IMR-90 (cell line): ENCODE data around the gene THRB. TPM values are rescaled to one million over a fixed set of nuclear protein-coding genes. Genes with fewer than 3 reads are reported as not detected.

Experiments used
- ATAC-seq: fragments of 200-7000 bp; cut with Tn5 transposase; 2 replicates; pipeline ENCODE4 v1.9.1; 2020; ENCODE audit warnings: low read depth, mild to moderate bottlenecking, moderate library complexity
- BruUV-seq: library from RNA; stranded (reverse); fragments of 400-500 nt; replicated peaks from 2 replicates; lab custom pipeline; 2021; lab: Mats Ljungman, UMichigan
- CTCF ChIA-PET: fragments of 300-600 bp; formaldehyde crosslinking; extraction: SDS; loops from one replicate; lab custom pipeline; 2021; ENCODE audit warnings: antibody characterized with exemption; lab: Yijun Ruan, JAX
- POLR2A ChIA-PET: fragments of 300-600 bp; sonication (Branson Sonifier 250); formaldehyde crosslinking; loops from one replicate; lab custom pipeline; 2022; ENCODE audit warnings: antibody characterized with exemption; ENCODE audit not compliant: unreplicated experiment; lab: Charles Lee
- DNase-seq: peaks from one replicate; pipeline ENCODE4 v3.0.0; 2013
- H2AFZ ChIP-seq: replicated peaks from 2 replicates; pipeline ENCODE3; 2013; ENCODE audit warnings: low read length, mild to moderate bottlenecking; ENCODE audit not compliant: poor library complexity
- H2AK5ac ChIP-seq: 2 replicates; pipeline ENCODE4 v1.6.1; 2013; ENCODE audit warnings: low read depth, low read length, inconsistent platforms
- H2AK9ac ChIP-seq: replicated peaks from 2 replicates; pipeline ENCODE3; 2013; ENCODE audit warnings: mild to moderate bottlenecking, low read depth, low read length, moderate library complexity; ENCODE audit not compliant: poor library complexity
- H2BK120ac ChIP-seq: 2 replicates; pipeline ENCODE4 v1.6.1; 2013; ENCODE audit warnings: low read depth, low read length, inconsistent platforms
- H2BK15ac ChIP-seq: 3 replicates; pipeline ENCODE4 v1.6.1; 2013; ENCODE audit warnings: low read depth, low read length, inconsistent platforms
- H2BK20ac ChIP-seq: 2 replicates; pipeline ENCODE4 v1.6.1; 2013; ENCODE audit warnings: low read depth, mild to moderate bottlenecking, inconsistent platforms, low read length, moderate library complexity
- H2BK5ac ChIP-seq: 2 replicates; pipeline ENCODE4 v1.6.1; 2013; ENCODE audit warnings: mild to moderate bottlenecking, low read depth, low read length, inconsistent platforms; ENCODE audit not compliant: poor library complexity, severe bottlenecking
- H3K14ac ChIP-seq: replicated peaks from 2 replicates; pipeline ENCODE4 v1.6.1; 2013; ENCODE audit warnings: low read depth, low read length, inconsistent platforms
- H3K18ac ChIP-seq: 2 replicates; pipeline ENCODE4 v1.6.1; 2013; ENCODE audit warnings: low read depth, low read length, control low read depth
- H3K23ac ChIP-seq: 2 replicates; pipeline ENCODE4 v1.6.1; 2013; ENCODE audit warnings: low read depth, low read length, inconsistent platforms
- H3K27ac ChIP-seq: 2 replicates; pipeline ENCODE4 v1.5.1; 2013; ENCODE audit warnings: mild to moderate bottlenecking, control low read depth, low read length; ENCODE audit not compliant: insufficient read depth
- H3K27me3 ChIP-seq: 2 replicates; pipeline ENCODE4 v1.6.1; 2013; ENCODE audit warnings: low read length; ENCODE audit not compliant: control insufficient read depth, insufficient read depth
- H3K36me3 ChIP-seq: 2 replicates; pipeline ENCODE4 v1.6.1; 2013; ENCODE audit warnings: low read length, mixed read lengths; ENCODE audit not compliant: control insufficient read depth, insufficient read depth
- H3K4ac ChIP-seq: 2 replicates; pipeline ENCODE4 v1.6.1; 2013; ENCODE audit warnings: low read depth, low read length, inconsistent platforms
- H3K4me1 ChIP-seq: 2 replicates; pipeline ENCODE4 v1.6.1; 2013; ENCODE audit warnings: low read length, mixed read lengths; ENCODE audit not compliant: control insufficient read depth, insufficient read depth
- H3K4me2 ChIP-seq: 2 replicates; pipeline ENCODE4 v1.6.1; 2013; ENCODE audit warnings: low read depth, mild to moderate bottlenecking, control low read depth, low read length, moderate library complexity
- H3K4me3 ChIP-seq: 2 replicates; pipeline ENCODE4 v1.5.1; 2013; ENCODE audit warnings: low read depth, mild to moderate bottlenecking, control low read depth, low read length, moderate library complexity; ENCODE audit not compliant: insufficient read depth
- H3K56ac ChIP-seq: 2 replicates; pipeline ENCODE4 v1.6.1; 2013; ENCODE audit warnings: low read length, inconsistent platforms; ENCODE audit not compliant: insufficient read depth; ENCODE audit errors: extremely low read depth
- H3K79me1 ChIP-seq, 2 experiments: 2 replicates each; pipeline ENCODE4 v1.6.1; 2013; ENCODE audit warnings: low read length in 2 of 2, inconsistent platforms in 1 of 2, low read depth in 1 of 2
- H3K9ac ChIP-seq: 2 replicates; pipeline ENCODE4 v1.6.1; 2013; ENCODE audit warnings: low read depth, low read length, control low read depth
- H3K9me1 ChIP-seq: 2 replicates; pipeline ENCODE4 v1.6.1; 2013; ENCODE audit warnings: low read length, inconsistent platforms; ENCODE audit not compliant: insufficient read depth
- H3K9me3 ChIP-seq: 2 replicates; pipeline ENCODE4 v1.6.1; 2013; ENCODE audit warnings: low read length; ENCODE audit not compliant: control insufficient read depth, insufficient read depth
- H4K20me1 ChIP-seq: 2 replicates; pipeline ENCODE4 v1.6.1; 2013; ENCODE audit warnings: low read length, inconsistent platforms; ENCODE audit not compliant: insufficient read depth
- H4K5ac ChIP-seq: 2 replicates; pipeline ENCODE4 v1.6.1; 2013; ENCODE audit warnings: mild to moderate bottlenecking, low read depth, low read length, control low read depth
- H4K8ac ChIP-seq, 2 experiments: 2 replicates each; pipeline ENCODE4 v1.6.1; 2013; ENCODE audit warnings: low read depth in 2 of 2, low read length in 2 of 2, control low read depth in 1 of 2, inconsistent platforms in 1 of 2
- H4K91ac ChIP-seq: 2 replicates; pipeline ENCODE4 v1.6.1; 2013; ENCODE audit warnings: low read depth, low read length, inconsistent platforms; ENCODE audit not compliant: insufficient read depth
- CEBPB ChIP-seq: IDR thresholded peaks from 2 replicates; pipeline ENCODE4 v1.6.1; 2012; ENCODE audit warnings: low read depth, low read length, improper control_type of control experiment
- CHD1 ChIP-seq: IDR thresholded peaks from 2 replicates; pipeline ENCODE4 v1.6.1; 2012; ENCODE audit warnings: low read depth, low read length, improper control_type of control experiment
- FOS ChIP-seq: fragments of 150-350 bp; IDR thresholded peaks from 2 replicates; pipeline ENCODE4 v1.6.1; 2016; ENCODE audit warnings: low read depth, low read length
- MAFK ChIP-seq: IDR thresholded peaks from 2 replicates; pipeline ENCODE4 v1.6.1; 2012; ENCODE audit warnings: low read depth, low read length, improper control_type of control experiment
- NFE2L2 ChIP-seq: fragments of 150-350 bp; IDR thresholded peaks from 2 replicates; pipeline ENCODE4 v1.6.1; 2016; ENCODE audit warnings: low read depth, mild to moderate bottlenecking, low read length
- POLR2A ChIP-seq: IDR thresholded peaks from 2 replicates; pipeline ENCODE4 v1.6.1; 2012; ENCODE audit warnings: mild to moderate bottlenecking, low read depth, low read length
- RAD21 ChIP-seq: IDR thresholded peaks from 2 replicates; pipeline ENCODE4 v1.6.1; 2012; ENCODE audit warnings: low read length, improper control_type of control experiment
- RCOR1 ChIP-seq: IDR thresholded peaks from 2 replicates; pipeline ENCODE4 v1.6.1; 2012; ENCODE audit warnings: mild to moderate bottlenecking, low read length, improper control_type of control experiment; ENCODE audit not compliant: insufficient replicate concordance
- SMC3 ChIP-seq: fragments of 150-350 bp; IDR thresholded peaks from 2 replicates; pipeline ENCODE4 v1.6.1; 2016; ENCODE audit warnings: low read depth, mild to moderate bottlenecking, antibody characterized with exemption, low read length, moderate library complexity
- WGBS, 2 experiments: methylation state at CpG; one replicate each; pipeline versions ENCODE4 v1.1.5 to v1.1.7; 2013; ENCODE audit warnings: missing lambda C conversion rate in 2 of 2; ENCODE audit not compliant: insufficient read length in 1 of 2; ENCODE audit errors: extremely low coverage in 2 of 2; 5-methylcytosine and 5-hydroxymethylcytosine counted together
- dilution Hi-C: fragments of 300-500 bp; cut with HindIII; formaldehyde crosslinking; loops from one replicate; pipeline ENCODE4 v1.14.3; 2018; ENCODE audit warnings: low sequenced_read_pairs; ENCODE audit not compliant: unreplicated experiment
- in situ Hi-C: fragments of 300-500 bp; cut with MboI; formaldehyde crosslinking; loops from 3 replicates; pipeline ENCODE4 v1.14.3; 2019; ENCODE audit warnings: low sequenced_read_pairs, inconsistent platforms, mixed read lengths
- intact Hi-C: fragments of 100-400 bp; cut with micrococcal nuclease; formaldehyde crosslinking; loops from 2 replicates; pipeline ENCODE4 v1.10.0; 2022
- polyA plus RNA-seq, 3 experiments: library from polyadenylated mRNA; depleted of rRNA; stranded (reverse); fragments of >200 nt; gene quantifications; 2 replicates each; pipeline ENCODE4 v1.2.3, GENCODE V29; 2012; ENCODE audit warnings: low replicate concordance in 1 of 3
- total RNA-seq: library from RNA; depleted of rRNA; stranded (reverse); fragments of >200 nt; gene quantifications from 2 replicates; pipeline ENCODE4 v1.2.3, GENCODE V29; 2012
- TF ChIP-seq, protein P1 (sequence below): fragments of 150-350 bp; IDR thresholded peaks from 2 replicates; pipeline ENCODE4 v1.6.1; 2017; ENCODE audit warnings: mild to moderate bottlenecking, antibody characterized with exemption, low read length, low read depth
- TF ChIP-seq, protein P2 (sequence below): conservative IDR thresholded peaks from 2 replicates; pipeline ENCODE4 v1.5.1; 2012; ENCODE audit warnings: mild to moderate bottlenecking, low read depth, low read length, improper control_type of control experiment

THRB gene
- total and polyA plus RNA-seq, 2 of the 4 experiments (the other 2 are of a cell fraction): under 0.01 TPM; not detected in 1

DNA sequence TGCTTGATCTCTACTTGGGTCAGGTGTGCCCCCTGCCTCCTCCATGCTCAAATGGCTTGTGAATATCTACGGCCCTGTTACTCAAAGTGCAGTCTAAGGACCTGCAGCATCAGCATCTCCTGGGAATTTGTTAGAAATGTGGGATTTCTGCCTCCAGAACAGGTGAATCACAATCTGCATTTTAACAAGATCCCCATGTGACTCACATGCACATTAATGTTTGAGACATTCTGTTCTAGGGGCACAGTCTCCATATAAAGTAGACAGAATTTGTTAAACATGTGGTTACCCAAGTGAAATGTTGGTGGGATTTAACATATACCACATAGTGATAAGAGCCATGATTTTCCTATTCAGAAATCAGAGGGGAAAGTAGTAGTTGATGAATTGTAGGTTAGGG, 293.3 kb downstream of the THRB start:
- H3K4me1 ChIP-seq: no peaks in the 10 kb centered on the region
- in situ Hi-C loops: no loop called here
- H3K4me2 ChIP-seq: no peak overlapping the region
- no peak overlapping the region for H2AK5ac ChIP-seq
- no peak overlapping the region for H4K8ac ChIP-seq
- H3K27ac ChIP-seq: no peak overlapping the region
- no TSS peak for BruUV-seq
- no peak overlapping the region for H2AFZ ChIP-seq
- no peak overlapping the region for H3K9ac ChIP-seq
- H4K91ac ChIP-seq: no peak overlapping the region
- no CpG with 5 or more reads among the region's 1 CpG for WGBS, 2 experiments
- TF ChIP-seq MAFK: no peak
- TF ChIP-seq NFE2L2: no peak
- no peak for TF ChIP-seq POLR2A
- no peak for TF ChIP-seq SMC3
- TF ChIP-seq CHD1: no peak
- TF ChIP-seq RCOR1: no peak
- no peak for TF ChIP-seq FOS
- TF ChIP-seq, protein P1, sequence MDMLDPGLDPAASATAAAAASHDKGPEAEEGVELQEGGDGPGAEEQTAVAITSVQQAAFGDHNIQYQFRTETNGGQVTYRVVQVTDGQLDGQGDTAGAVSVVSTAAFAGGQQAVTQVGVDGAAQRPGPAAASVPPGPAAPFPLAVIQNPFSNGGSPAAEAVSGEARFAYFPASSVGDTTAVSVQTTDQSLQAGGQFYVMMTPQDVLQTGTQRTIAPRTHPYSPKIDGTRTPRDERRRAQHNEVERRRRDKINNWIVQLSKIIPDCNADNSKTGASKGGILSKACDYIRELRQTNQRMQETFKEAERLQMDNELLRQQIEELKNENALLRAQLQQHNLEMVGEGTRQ: no peak
- TF ChIP-seq, protein P2, sequence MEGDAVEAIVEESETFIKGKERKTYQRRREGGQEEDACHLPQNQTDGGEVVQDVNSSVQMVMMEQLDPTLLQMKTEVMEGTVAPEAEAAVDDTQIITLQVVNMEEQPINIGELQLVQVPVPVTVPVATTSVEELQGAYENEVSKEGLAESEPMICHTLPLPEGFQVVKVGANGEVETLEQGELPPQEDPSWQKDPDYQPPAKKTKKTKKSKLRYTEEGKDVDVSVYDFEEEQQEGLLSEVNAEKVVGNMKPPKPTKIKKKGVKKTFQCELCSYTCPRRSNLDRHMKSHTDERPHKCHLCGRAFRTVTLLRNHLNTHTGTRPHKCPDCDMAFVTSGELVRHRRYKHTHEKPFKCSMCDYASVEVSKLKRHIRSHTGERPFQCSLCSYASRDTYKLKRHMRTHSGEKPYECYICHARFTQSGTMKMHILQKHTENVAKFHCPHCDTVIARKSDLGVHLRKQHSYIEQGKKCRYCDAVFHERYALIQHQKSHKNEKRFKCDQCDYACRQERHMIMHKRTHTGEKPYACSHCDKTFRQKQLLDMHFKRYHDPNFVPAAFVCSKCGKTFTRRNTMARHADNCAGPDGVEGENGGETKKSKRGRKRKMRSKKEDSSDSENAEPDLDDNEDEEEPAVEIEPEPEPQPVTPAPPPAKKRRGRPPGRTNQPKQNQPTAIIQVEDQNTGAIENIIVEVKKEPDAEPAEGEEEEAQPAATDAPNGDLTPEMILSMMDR: no peak
- TF ChIP-seq RAD21: no peak
- no peak for TF ChIP-seq CEBPB
- no peaks in the 10 kb centered on the region for H4K20me1 ChIP-seq
- H3K56ac ChIP-seq: no peak overlapping the region
- no peak overlapping the region for H2BK20ac ChIP-seq
- DNase-seq (no peak), ATAC-seq (no peak)
- no peaks in the 10 kb centered on the region for H3K9me1 ChIP-seq
- peaks cover 2% of the 10 kb centered on the region; the same call in 1 of the 2 replicates for H3K27me3 ChIP-seq
- intact Hi-C loops: no loop called here
- peaks cover 2% of the 10 kb centered on the region; the same call in 1 of the 2 replicates for H3K9me3 ChIP-seq
- H2AK9ac ChIP-seq: no peak overlapping the region
- H2BK15ac ChIP-seq: no peak overlapping the region
- H2BK120ac ChIP-seq: no peak overlapping the region
- H3K79me1 ChIP-seq: no peaks in the 10 kb centered on the region
- no peak overlapping the region for H3K14ac ChIP-seq
- H2BK5ac ChIP-seq: no peak overlapping the region
- ChIA-PET POLR2A (no interaction called here), CTCF (no interaction called here)
- H3K36me3 ChIP-seq: no peaks in the 10 kb centered on the region
- H3K18ac ChIP-seq: no peak overlapping the region
- no peak overlapping the region for H3K4ac ChIP-seq
- no peak overlapping the region for H3K23ac ChIP-seq
- dilution Hi-C loops: no loop called here
- H3K4me3 ChIP-seq: no peak overlapping the region
- H4K5ac ChIP-seq: no peak overlapping the region
